Measurements from ENCODE around the gene TENT4A. TPM values are rescaled to one million over a fixed set of nuclear protein-coding genes. Genes with fewer than 3 reads are reported as not detected.
A peak's percentile ranks its signal among the peaks of the same experiment; 100 is the strongest.

The TENT4A gene
- total and polyA plus RNA-seq, 2 of the 13 experiments (the other 11 are each of a cell fraction or from before 2014, with no cell fraction given): 6.3 to 13.3 TPM

DNA sequence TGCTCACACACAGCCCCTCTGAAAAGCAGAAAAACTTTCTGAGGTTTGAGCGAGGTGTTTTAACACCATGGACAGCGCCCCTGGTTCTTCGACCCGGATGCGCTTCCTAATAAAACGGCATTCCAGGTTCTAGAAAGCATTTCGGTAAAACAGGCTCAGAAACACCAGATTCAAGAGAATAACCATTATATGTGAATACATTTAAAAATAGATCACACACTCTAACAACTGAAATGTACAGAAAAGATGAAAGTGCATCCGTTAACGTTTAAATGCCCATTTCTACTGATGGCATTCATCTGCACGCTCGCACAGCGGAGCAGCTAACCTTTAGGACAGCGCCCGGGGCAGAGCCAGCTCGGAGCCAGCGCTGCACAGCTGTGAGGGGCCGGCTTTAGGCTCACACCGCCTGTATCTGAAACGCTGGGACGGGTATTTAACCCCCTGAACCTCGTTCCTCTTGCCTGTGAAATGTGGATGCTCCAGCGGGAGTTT lies 26.3 kb upstream of the TENT4A start (continued):
- TF ChIP-seq ZNF512B (CRISPR knock-in tag; IDR thresholded peaks at IDR 0.05; ENCODE audit: borderline replicate concordance) (no peak), ZNF343 (CRISPR knock-in tag; IDR thresholded peaks at IDR 0.05) (no peak), ZNF446 (CRISPR knock-in tag; IDR thresholded peaks at IDR 0.05) (no peak; the same call in 1 of the 2 replicates), ZNF7 (CRISPR knock-in tag; IDR thresholded peaks at IDR 0.05) (0 out of 2 replicates have a peak, but pooled peaks have one; percentile 9), TAF15 (IDR thresholded peaks at IDR 0.05; ENCODE audit: low read depth, low read length, poor library complexity, severe bottlenecking) (no peak), CENPT (CRISPR knock-in tag; IDR thresholded peaks at IDR 0.05; ENCODE audit: low read depth) (no peak), ZNF260 (CRISPR knock-in tag; IDR thresholded peaks at IDR 0.05; ENCODE audit: borderline replicate concordance, low read depth) (no peak), ETV6 (CRISPR knock-in tag; conservative IDR thresholded peaks at IDR 0.05) (0 out of 2 replicates have a peak, but pooled peaks have one; percentile 34), SSRP1 (CRISPR knock-in tag; IDR thresholded peaks at IDR 0.05) (no peak), BCL6 (CRISPR knock-in tag; IDR thresholded peaks at IDR 0.05) (peak; percentile 66), HOXA7 (CRISPR knock-in tag; IDR thresholded peaks at IDR 0.05) (no peak), SKI (IDR thresholded peaks at IDR 0.05; ENCODE audit: partially characterized antibody) (no peak), U2AF1 (optimal IDR thresholded peaks at IDR 0.05; ENCODE audit: low read depth, low read length) (no peak)
- TF ChIP-seq, protein P1, sequence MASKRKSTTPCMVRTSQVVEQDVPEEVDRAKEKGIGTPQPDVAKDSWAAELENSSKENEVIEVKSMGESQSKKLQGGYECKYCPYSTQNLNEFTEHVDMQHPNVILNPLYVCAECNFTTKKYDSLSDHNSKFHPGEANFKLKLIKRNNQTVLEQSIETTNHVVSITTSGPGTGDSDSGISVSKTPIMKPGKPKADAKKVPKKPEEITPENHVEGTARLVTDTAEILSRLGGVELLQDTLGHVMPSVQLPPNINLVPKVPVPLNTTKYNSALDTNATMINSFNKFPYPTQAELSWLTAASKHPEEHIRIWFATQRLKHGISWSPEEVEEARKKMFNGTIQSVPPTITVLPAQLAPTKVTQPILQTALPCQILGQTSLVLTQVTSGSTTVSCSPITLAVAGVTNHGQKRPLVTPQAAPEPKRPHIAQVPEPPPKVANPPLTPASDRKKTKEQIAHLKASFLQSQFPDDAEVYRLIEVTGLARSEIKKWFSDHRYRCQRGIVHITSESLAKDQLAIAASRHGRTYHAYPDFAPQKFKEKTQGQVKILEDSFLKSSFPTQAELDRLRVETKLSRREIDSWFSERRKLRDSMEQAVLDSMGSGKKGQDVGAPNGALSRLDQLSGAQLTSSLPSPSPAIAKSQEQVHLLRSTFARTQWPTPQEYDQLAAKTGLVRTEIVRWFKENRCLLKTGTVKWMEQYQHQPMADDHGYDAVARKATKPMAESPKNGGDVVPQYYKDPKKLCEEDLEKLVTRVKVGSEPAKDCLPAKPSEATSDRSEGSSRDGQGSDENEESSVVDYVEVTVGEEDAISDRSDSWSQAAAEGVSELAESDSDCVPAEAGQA (IDR thresholded peaks at IDR 0.05; ENCODE audit: low read depth): no peak
- TF ChIP-seq, protein P1 (CRISPR knock-in tag; IDR thresholded peaks at IDR 0.05; ENCODE audit: borderline replicate concordance): peak; percentile 80; the same call in 1 of the 2 replicates
- TF ChIP-seq, protein P2, sequence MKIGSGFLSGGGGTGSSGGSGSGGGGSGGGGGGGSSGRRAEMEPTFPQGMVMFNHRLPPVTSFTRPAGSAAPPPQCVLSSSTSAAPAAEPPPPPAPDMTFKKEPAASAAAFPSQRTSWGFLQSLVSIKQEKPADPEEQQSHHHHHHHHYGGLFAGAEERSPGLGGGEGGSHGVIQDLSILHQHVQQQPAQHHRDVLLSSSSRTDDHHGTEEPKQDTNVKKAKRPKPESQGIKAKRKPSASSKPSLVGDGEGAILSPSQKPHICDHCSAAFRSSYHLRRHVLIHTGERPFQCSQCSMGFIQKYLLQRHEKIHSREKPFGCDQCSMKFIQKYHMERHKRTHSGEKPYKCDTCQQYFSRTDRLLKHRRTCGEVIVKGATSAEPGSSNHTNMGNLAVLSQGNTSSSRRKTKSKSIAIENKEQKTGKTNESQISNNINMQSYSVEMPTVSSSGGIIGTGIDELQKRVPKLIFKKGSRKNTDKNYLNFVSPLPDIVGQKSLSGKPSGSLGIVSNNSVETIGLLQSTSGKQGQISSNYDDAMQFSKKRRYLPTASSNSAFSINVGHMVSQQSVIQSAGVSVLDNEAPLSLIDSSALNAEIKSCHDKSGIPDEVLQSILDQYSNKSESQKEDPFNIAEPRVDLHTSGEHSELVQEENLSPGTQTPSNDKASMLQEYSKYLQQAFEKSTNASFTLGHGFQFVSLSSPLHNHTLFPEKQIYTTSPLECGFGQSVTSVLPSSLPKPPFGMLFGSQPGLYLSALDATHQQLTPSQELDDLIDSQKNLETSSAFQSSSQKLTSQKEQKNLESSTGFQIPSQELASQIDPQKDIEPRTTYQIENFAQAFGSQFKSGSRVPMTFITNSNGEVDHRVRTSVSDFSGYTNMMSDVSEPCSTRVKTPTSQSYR (CRISPR knock-in tag; IDR thresholded peaks at IDR 0.05; ENCODE audit: borderline replicate concordance): 0 out of 2 replicates have a peak, but pooled peaks have one; percentile 11
- TF ChIP-seq, protein P3, sequence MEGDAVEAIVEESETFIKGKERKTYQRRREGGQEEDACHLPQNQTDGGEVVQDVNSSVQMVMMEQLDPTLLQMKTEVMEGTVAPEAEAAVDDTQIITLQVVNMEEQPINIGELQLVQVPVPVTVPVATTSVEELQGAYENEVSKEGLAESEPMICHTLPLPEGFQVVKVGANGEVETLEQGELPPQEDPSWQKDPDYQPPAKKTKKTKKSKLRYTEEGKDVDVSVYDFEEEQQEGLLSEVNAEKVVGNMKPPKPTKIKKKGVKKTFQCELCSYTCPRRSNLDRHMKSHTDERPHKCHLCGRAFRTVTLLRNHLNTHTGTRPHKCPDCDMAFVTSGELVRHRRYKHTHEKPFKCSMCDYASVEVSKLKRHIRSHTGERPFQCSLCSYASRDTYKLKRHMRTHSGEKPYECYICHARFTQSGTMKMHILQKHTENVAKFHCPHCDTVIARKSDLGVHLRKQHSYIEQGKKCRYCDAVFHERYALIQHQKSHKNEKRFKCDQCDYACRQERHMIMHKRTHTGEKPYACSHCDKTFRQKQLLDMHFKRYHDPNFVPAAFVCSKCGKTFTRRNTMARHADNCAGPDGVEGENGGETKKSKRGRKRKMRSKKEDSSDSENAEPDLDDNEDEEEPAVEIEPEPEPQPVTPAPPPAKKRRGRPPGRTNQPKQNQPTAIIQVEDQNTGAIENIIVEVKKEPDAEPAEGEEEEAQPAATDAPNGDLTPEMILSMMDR (CRISPR knock-in tag; IDR thresholded peaks at IDR 0.05): no peak

All from HepG2 (cell line).